A673 (cell line): ENCODE results near the gene ZNF516.

Source experiments
- EZH2 ChIP-seq: fragments of 200-600 bp; sonication (generic); IDR thresholded peaks from 2 replicates; pipeline ENCODE4 v1.6.1; 2017; ENCODE audit warnings: borderline replicate concordance, low read depth, mild to moderate bottlenecking, mixed read lengths, antibody characterized with exemption, low read length; ENCODE audit not compliant: poor library complexity, severe bottlenecking
- TF ChIP-seq, protein P1 (sequence below): fragments of 300-800, 200-600 bp; sonication (generic); conservative IDR thresholded peaks from 2 replicates; pipeline ENCODE4 v1.5.1; 2017; ENCODE audit warnings: low read depth, mild to moderate bottlenecking, antibody characterized with exemption, low read length, moderate library complexity, mixed read lengths

DNA sequence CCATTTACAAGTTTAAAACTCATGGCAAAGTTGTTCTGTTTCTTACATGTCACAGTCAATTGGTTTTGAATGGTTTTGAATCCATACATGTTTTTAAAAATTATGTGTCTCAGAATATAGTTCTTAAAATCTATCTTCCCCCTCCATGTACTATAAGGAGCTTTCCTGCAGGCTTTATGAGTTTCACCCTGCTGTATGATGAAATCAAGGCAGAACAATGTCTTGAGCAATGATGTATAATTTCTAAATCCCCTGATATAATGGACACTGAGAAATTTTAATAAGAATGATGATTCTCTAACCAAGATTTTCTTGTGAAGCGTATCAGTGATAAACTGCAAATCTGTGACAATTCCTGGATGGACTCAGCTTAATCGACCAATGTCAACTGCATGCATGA, 10.6 kb upstream of the ZNF516 start:
- TF ChIP-seq, protein P1, sequence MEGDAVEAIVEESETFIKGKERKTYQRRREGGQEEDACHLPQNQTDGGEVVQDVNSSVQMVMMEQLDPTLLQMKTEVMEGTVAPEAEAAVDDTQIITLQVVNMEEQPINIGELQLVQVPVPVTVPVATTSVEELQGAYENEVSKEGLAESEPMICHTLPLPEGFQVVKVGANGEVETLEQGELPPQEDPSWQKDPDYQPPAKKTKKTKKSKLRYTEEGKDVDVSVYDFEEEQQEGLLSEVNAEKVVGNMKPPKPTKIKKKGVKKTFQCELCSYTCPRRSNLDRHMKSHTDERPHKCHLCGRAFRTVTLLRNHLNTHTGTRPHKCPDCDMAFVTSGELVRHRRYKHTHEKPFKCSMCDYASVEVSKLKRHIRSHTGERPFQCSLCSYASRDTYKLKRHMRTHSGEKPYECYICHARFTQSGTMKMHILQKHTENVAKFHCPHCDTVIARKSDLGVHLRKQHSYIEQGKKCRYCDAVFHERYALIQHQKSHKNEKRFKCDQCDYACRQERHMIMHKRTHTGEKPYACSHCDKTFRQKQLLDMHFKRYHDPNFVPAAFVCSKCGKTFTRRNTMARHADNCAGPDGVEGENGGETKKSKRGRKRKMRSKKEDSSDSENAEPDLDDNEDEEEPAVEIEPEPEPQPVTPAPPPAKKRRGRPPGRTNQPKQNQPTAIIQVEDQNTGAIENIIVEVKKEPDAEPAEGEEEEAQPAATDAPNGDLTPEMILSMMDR, result no peak
- no peak for TF ChIP-seq EZH2
